PFSK-1 (cell line): ENCODE measurements around the gene PCDH15.

Experiments
- SIN3A ChIP-seq: IDR thresholded peaks from 2 replicates; pipeline ENCODE4 v1.6.1; 2012; ENCODE audit warnings: mild to moderate bottlenecking, low read length, moderate library complexity, borderline replicate concordance; ENCODE audit not compliant: insufficient read depth
- TAF1 ChIP-seq: IDR thresholded peaks from 2 replicates; pipeline ENCODE4 v1.6.1; 2012; ENCODE audit warnings: low read length, control low read depth, borderline replicate concordance; ENCODE audit not compliant: insufficient read depth

DNA sequence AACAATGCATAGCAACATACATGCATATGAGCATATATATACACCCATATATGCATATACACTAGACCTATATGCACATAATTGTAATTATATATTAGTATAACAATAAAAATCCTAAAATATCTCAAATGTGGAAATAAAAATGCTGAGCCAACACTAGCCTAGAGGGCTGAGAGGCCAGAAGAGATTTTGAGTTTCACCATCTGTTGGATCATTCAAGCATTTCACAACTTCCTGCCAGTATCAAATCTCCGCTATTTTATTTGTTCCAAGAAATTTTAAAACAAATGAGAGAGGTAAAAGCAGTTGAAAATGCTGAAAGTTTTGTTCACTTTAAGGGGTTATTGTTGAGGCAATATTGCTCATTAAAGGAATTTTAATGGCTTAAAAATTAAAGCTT, 187.0 kb downstream of the PCDH15 start:
- no peak for TF ChIP-seq SIN3A
- no peak for TF ChIP-seq TAF1
